Left lung (tissue), 10 donors: ENCODE results near the gene TMEM63C. TPM values are rescaled to one million over a fixed set of nuclear protein-coding genes. Genes with fewer than 3 reads are reported as not detected.
A peak's percentile ranks its signal among the peaks of the same experiment; 100 is the strongest.

ENCODE experiments used
- ATAC-seq: fragments of 200-7000 bp; cut with Tn5 transposase; one replicate; pipeline ENCODE4 v1.9.1; 2020; ENCODE audit warnings: moderate library complexity
- DNase-seq, 4 donors: peaks; one replicate each; pipeline ENCODE4 v3.0.0-alpha.2; 2013 to 2020
- H3K27ac ChIP-seq, 2 donors: fragments of 200-600 bp; sonication (generic) in 1 of 2; one replicate each; pipeline versions ENCODE4 v1.5.0 to v1.8.0; 2020 to 2021
- H3K27me3 ChIP-seq, 2 donors: fragments of 200-600 bp; sonication (generic) in 1 of 2; one replicate each; pipeline versions ENCODE4 v1.5.0 to v1.8.0; 2020 to 2021
- H3K36me3 ChIP-seq, 2 donors: fragments of 200-600 bp; sonication (generic) in 1 of 2; one replicate each; pipeline versions ENCODE4 v1.5.0 to v1.8.0; 2020 to 2021
- H3K4me1 ChIP-seq, 2 donors: fragments of 200-600 bp; one replicate each; pipeline ENCODE4 v1.8.0; 2021
- H3K4me3 ChIP-seq, 2 donors: fragments of 200-600 bp; sonication (generic) in 1 of 2; one replicate each; pipeline versions ENCODE4 v1.5.0 to v1.8.0; 2020 to 2021; ENCODE audit warnings: mild to moderate bottlenecking in 1 of 2
- H3K9me3 ChIP-seq, 2 donors: fragments of 200-600 bp; sonication (generic) in 1 of 2; one replicate each; pipeline versions ENCODE4 v1.5.0 to v1.8.0; 2020 to 2021
- intact Hi-C, 2 donors: fragments of 100-400 bp; cut with DNase I; formaldehyde crosslinking; loops; one replicate each; pipeline versions ENCODE4 v1.11.2 to v1.14.2; 2022
- polyA plus RNA-seq, 6 donors: library from polyadenylated mRNA; unstranded; fragments of 120-200 nt; gene quantifications; one replicate each; pipeline ENCODE4 v1.2.1, GENCODE V29; 2013; ENCODE audit not compliant: insufficient read length in 6 of 6
- total RNA-seq, 2 donors: library from RNA; stranded (reverse); fragmentation: NEBNext Ultra II Directional; extraction: Animal tissue kit (Norgen Biotek cat#: 25700); gene quantifications; one replicate each; pipeline ENCODE4 v1.2.1, GENCODE V29; 2021
- TF ChIP-seq, protein P1 (sequence below), 2 donors: fragments of 200-600 bp; sonication (generic) in 1 of 2; IDR thresholded peaks; one replicate each; pipeline versions ENCODE4 v1.5.0 to v1.8.0; 2021; ENCODE audit warnings: antibody characterized with exemption in 2 of 2
- donor health status: DM: no; HTN: yes; CAD: no.
- donor health status: DM: no; HTN: no; CAD: no.

The TMEM63C gene
- total and polyA plus RNA-seq, 8 donors: 0.20 to 2.0 (median 0.88) TPM; not detected in 1

GRCh38 chr14:77190977-77191376 is 9.4 kb downstream of the TMEM63C start:
- Histone ChIP-seq H3K4me3 (no peak overlapping the region), H3K9me3 (no peaks in the 10 kb centered on the region), H3K4me1 (peaks cover 0 to 3% of the 10 kb centered on the region in 2 donors), H3K36me3 (no peaks in the 10 kb centered on the region), H3K27me3 (peaks cover 0 to 18% of the 10 kb centered on the region in 2 donors), H3K27ac (no peak overlapping the region)
- DNase-seq: no peak
- TF ChIP-seq, protein P1, sequence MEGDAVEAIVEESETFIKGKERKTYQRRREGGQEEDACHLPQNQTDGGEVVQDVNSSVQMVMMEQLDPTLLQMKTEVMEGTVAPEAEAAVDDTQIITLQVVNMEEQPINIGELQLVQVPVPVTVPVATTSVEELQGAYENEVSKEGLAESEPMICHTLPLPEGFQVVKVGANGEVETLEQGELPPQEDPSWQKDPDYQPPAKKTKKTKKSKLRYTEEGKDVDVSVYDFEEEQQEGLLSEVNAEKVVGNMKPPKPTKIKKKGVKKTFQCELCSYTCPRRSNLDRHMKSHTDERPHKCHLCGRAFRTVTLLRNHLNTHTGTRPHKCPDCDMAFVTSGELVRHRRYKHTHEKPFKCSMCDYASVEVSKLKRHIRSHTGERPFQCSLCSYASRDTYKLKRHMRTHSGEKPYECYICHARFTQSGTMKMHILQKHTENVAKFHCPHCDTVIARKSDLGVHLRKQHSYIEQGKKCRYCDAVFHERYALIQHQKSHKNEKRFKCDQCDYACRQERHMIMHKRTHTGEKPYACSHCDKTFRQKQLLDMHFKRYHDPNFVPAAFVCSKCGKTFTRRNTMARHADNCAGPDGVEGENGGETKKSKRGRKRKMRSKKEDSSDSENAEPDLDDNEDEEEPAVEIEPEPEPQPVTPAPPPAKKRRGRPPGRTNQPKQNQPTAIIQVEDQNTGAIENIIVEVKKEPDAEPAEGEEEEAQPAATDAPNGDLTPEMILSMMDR (IDR thresholded peaks at IDR 0.05): no peak
- no peak for ATAC-seq
- intact Hi-C loops: no loop called here

GRCh38 chr14:77194706-77195105 is 13.1 kb downstream of the TMEM63C start:
- Histone ChIP-seq H3K27me3 (peaks cover 0 to 30% of the 10 kb centered on the region in 2 donors), H3K4me3 (no peak overlapping the region), H3K4me1 (no peaks in the 10 kb centered on the region), H3K9me3 (no peaks in the 10 kb centered on the region), H3K36me3 (no peaks in the 10 kb centered on the region), H3K27ac (no peak overlapping the region)
- no peak for DNase-seq
- TF ChIP-seq, protein P1 (IDR thresholded peaks at IDR 0.05): no peak
- no peak for ATAC-seq
- intact Hi-C loops: no loop called here

DNA sequence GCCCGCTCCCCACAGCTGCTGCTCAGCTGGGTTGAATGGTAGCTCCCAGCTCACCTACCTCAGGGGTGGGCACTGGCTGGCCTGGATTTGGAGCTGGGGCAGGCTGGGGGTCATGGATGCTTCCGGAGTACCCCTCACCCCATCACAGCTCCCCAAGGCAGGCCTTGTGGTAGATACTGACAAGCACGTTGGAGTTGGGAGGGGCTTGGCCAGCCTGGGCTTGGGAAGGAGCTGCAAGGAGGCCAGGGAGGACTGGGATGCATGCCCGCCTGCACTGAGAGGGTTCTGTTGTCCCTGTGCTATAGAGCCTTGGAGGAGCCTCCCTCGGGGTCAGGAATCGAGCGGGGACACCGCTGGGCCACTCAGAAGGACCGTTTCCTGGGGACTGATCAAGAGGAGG is 14.2 kb downstream of the TMEM63C start:
- peak in 1 of 4 donors; percentile 13 for DNase-seq
- intact Hi-C loops: no loop called here
- Histone ChIP-seq H3K27me3 (peaks cover 0 to 40% of the 10 kb centered on the region in 2 donors), H3K36me3 (no peaks in the 10 kb centered on the region), H3K27ac (no peak overlapping the region), H3K4me1 (no peaks in the 10 kb centered on the region), H3K9me3 (no peaks in the 10 kb centered on the region), H3K4me3 (no peak overlapping the region)
- TF ChIP-seq, protein P1 (IDR thresholded peaks at IDR 0.05): no peak
- ATAC-seq: no peak

GRCh38 chr14:77197988-77198387 is 16.4 kb downstream of the TMEM63C start:
- peak in 1 of 4 donors; percentile 22 for DNase-seq
- no peaks in the 10 kb centered on the region for H3K4me1 ChIP-seq
- H3K36me3 ChIP-seq: no peaks in the 10 kb centered on the region
- TF ChIP-seq, protein P1 (IDR thresholded peaks at IDR 0.05): no peak
- H3K9me3 ChIP-seq: no peaks in the 10 kb centered on the region
- no peak overlapping the region for H3K27ac ChIP-seq
- no peak overlapping the region for H3K4me3 ChIP-seq
- H3K27me3 ChIP-seq: peaks cover 0 to 40% of the 10 kb centered on the region in 2 donors
- ATAC-seq: no peak
- intact Hi-C loops: no loop called here

DNA sequence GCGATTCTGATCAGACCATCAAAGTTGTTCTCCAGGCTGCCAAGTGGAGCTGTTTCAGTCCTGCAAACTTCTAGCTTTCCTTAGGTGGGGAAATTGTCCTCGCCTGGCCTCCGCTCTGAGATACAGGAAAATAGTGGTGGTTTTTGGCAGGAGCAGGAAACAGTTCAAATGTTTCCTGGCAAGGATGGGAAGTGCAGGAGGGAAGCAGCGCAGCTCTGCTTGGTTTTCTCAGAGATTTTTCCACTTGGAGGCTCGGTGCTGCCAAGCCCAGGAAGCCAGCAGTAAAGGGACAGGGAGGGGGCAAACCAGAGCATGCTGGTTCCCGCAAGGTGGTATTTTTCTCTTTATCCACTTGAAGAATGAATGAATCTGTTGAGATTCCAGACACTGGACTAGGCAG is 17.0 kb downstream of the TMEM63C start:
- intact Hi-C loops: no loop called here
- TF ChIP-seq, protein P1 (IDR thresholded peaks at IDR 0.05): no peak
- no peak for ATAC-seq

More for the DNA sequence above, 17.0 kb downstream of the TMEM63C start:
- H3K27ac ChIP-seq: no peak overlapping the region
- H3K36me3 ChIP-seq: no peaks in the 10 kb centered on the region
- H3K9me3 ChIP-seq: no peaks in the 10 kb centered on the region
- DNase-seq: no peak
- H3K4me1 ChIP-seq: no peaks in the 10 kb centered on the region
- no peak overlapping the region for H3K4me3 ChIP-seq
- H3K27me3 ChIP-seq: peaks cover 0 to 43% of the 10 kb centered on the region in 2 donors
